GM12875 (cell line): ENCODE measurements around the gene RP9.
A peak's percentile ranks its signal among the peaks of the same experiment; 100 is the strongest.
"Not testable (repeated sequence)": the region's sequence is repeated elsewhere in the genome, so short reads cannot be mapped to it uniquely, and the experiment has no call there.

Source experiments
- H3K4me3 ChIP-seq: one replicate; pipeline ENCODE4 v1.5.1; 2011; ENCODE audit warnings: low read depth, low read length, control low read depth
- TF ChIP-seq, protein P1 (sequence below): IDR thresholded peaks from 2 replicates; pipeline ENCODE4 v1.5.1; 2011; ENCODE audit warnings: low read depth, mild to moderate bottlenecking, control low read depth, inconsistent platforms, low read length, moderate library complexity, borderline replicate concordance; ENCODE audit not compliant: insufficient read depth

RP9 gene

DNA sequence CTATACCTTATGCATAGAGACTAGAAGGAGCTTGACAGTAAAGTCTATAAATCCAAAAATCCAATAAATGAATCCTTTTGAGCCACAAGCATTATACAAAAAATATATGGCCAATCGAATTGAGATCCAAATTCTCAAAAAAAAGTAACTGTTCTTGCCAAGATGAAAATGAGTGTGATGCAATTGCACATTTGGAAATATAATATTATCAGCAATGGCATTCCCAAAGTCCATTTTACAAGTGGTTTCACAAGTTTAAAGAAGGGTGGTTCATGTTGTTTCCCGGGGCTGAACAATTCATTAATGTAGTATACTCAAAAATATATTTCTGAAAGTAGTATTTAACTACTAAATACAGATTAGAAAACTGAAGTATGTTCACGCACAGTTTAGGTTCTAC lies 7.3 kb downstream of the RP9 start:
- H3K4me3 ChIP-seq = no peak overlapping the region
- TF ChIP-seq, protein P1, sequence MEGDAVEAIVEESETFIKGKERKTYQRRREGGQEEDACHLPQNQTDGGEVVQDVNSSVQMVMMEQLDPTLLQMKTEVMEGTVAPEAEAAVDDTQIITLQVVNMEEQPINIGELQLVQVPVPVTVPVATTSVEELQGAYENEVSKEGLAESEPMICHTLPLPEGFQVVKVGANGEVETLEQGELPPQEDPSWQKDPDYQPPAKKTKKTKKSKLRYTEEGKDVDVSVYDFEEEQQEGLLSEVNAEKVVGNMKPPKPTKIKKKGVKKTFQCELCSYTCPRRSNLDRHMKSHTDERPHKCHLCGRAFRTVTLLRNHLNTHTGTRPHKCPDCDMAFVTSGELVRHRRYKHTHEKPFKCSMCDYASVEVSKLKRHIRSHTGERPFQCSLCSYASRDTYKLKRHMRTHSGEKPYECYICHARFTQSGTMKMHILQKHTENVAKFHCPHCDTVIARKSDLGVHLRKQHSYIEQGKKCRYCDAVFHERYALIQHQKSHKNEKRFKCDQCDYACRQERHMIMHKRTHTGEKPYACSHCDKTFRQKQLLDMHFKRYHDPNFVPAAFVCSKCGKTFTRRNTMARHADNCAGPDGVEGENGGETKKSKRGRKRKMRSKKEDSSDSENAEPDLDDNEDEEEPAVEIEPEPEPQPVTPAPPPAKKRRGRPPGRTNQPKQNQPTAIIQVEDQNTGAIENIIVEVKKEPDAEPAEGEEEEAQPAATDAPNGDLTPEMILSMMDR = no peak

DNA sequence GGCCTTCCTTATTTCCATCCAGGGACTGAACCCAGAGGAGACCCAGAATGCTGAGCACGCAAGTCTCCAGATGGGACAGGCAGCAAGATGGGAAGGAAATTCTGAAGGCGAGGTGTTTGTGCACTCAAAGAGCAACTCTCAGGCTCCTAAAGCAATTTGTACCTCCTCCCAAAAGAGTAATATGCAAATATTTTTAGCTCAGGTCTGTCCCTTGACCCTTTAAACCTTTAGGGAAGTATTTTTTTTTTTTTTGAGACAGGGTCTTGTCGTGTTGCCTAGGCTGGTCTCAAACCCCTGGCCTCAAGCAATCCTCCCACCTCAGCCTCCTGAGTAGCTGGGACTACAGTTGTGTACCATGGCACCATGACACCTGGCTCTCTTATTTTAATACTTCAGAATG lies 8.4 kb downstream of the RP9 start:
- H3K4me3 ChIP-seq = no peak overlapping the region
- TF ChIP-seq, protein P1 = no peak

DNA sequence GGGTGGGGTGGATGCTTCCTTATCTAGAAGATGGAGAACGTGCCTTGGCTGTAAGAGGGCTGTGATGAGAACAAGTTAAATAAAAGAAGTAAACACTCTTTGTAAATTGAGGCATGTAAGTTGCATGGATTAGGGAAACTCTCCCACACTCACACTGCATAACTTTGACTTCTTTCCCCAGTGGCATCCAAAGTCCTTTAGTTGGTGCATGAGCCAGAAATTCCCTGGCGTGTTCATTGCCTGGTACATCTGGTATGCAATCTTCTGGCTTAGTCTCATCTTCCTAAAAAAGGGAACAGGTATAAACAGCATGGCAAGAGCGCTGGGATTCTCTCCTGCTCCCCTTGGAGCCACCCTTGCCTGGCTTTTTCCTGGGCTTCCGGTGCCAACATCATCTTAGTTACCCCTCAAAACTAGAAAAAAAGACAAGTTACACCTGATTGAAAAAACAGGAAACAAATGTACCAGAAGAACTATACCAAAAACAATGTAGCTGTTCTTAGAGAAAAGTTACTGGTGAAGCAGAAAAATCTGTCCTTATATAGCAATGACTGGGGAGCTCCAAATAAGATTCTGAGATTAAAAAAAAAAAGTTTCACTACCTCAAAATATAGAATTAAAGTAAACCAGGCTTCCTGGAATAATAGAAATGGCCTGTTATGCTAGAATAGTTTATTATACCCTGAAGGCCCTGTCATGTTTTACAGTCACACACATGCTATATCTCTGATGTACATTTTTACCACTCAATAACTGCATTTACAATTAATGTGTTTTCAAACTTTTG lies 9.9 kb downstream of the RP9 start:
- TF ChIP-seq, protein P1 = no peak
- no peak overlapping the region for H3K4me3 ChIP-seq

GRCh38 chr7:33094745-33095275 lies 14.4 kb downstream of the RP9 start:
- H3K4me3 ChIP-seq = not testable (repeated sequence)

DNA sequence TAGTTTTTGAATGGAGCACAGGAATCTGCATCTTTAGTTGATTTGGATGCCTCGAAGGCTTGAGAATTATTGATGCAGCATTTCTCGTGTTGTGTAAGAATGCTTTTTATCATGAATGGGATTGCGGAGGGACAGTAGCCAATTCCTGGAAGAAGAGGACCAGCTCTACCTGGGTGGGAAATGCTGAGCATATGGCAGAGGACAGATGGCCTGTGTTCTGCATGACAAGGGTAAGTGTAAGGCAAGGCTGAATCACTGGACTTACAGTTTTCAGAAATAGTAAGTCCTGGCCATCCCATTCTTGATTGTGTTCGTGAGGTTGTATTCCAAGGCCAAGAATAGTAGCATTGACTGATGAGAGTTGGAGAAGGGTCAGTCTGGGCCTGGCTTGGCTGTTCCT lies 15.9 kb downstream of the RP9 start:
- H3K4me3 ChIP-seq = no peak overlapping the region
- TF ChIP-seq, protein P1 = no peak

- H3K4me3 ChIP-seq = no peak overlapping the region
- TF ChIP-seq, protein P1 = peak; percentile 20; the same call in 1 of the 2 replicates
These were observed 17.5 kb downstream of the RP9 start for GRCh38 chr7:33091641-33092191.

- H3K4me3 ChIP-seq = no peak overlapping the region
- TF ChIP-seq, protein P1 = no peak
These were observed 18.1 kb downstream of the RP9 start for GRCh38 chr7:33091111-33091531.
